GM21723 (cell line): Measurements from ENCODE around the gene NPHP1.
"Not testable (repeated sequence)": the region's sequence is repeated elsewhere in the genome, so short reads cannot be mapped to it uniquely, and the experiment has no call there.

Experiments used
- ATAC-seq: cut with Tn5 transposase; IDR thresholded peaks from one replicate; pipeline ENCODE4 v1.9.1; 2021; ENCODE audit warnings: mild to moderate bottlenecking, moderate library complexity; ENCODE audit not compliant: unreplicated experiment

The NPHP1 gene

GRCh38 chr2:110105183-110105582 lies 99.6 kb downstream of the NPHP1 start:
- no peak for ATAC-seq

DNA sequence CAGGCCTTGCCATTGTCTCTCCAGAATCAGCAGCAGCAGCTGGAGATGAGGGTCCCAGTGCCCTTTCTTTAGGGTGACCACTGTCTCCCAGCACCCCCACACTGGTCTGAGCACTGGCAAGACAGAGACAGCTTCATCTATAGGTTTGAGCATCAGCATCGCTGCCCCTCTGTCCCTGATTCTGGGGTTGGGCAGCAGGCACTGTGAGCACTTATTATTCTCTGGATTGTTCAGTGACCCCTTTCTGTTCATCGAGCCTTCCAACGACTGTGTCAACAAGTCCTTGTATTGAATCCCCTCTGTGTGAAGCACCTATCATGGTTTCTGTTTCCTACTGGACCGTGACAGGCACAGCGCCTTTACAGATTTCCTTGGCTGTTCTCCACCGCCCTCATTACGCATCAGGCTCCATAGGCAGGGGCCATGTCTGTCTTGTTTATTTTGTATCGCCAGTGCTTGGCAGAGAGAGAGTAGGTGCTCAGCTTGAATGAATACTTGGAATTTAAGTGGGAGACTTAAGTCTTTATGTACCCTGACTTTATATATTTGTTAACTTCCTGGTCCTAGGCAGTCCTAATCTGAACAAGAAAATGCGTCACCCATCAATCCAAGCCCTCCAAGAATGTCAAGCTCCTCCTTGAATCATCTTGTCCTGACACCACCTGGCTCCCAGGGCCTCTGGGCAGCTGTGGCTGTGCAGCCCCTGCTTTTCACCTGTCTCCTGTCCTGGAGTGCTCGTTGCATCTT lies 100.6 kb downstream of the NPHP1 start:
- no peak for ATAC-seq

- ATAC-seq, result no peak
These were observed 101.5 kb downstream of the NPHP1 start for GRCh38 chr2:110103061-110103961.

DNA sequence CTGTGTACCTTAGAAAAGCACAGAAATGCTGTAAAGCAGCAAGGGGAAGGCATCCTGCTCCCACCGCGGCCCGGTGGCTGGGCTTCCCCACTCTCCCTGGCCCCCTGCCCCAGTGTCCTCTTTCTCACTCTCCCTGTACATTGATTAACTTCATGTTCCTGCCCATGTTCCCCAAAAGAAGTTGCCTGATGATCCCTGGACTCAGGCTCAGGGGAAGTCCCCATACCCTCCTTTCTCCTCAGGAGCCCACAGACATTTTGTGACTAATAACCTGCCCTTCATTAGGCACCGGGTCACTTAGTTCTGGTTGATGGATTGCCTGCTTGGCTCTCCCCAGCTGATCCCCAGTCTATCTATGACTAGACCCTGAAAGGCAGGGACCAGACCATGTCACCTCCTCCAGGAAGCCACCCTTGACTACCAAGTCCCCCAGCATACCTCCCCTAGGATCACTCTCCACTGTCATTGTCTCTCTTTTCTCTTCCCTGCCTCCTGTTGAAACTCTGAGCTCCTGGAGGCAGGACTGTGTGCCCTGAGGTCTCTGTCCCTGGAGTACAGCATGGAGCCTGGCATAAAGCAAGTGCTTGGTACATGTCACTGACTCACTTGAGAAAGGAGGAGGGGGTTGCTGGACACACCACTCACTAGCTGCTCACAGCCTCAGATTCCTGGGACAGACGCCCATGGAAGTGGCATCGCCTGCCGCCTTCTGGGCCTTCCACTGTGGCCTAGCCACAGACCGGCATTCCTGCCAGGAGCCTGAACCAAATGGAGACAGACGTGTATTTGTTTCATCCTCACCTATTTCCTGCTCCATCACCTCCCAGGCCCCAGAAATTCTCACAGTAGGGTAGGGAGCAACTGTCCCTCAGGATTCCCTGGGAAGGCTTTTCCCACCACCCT lies 102.7 kb downstream of the NPHP1 start:
- no peak for ATAC-seq

DNA sequence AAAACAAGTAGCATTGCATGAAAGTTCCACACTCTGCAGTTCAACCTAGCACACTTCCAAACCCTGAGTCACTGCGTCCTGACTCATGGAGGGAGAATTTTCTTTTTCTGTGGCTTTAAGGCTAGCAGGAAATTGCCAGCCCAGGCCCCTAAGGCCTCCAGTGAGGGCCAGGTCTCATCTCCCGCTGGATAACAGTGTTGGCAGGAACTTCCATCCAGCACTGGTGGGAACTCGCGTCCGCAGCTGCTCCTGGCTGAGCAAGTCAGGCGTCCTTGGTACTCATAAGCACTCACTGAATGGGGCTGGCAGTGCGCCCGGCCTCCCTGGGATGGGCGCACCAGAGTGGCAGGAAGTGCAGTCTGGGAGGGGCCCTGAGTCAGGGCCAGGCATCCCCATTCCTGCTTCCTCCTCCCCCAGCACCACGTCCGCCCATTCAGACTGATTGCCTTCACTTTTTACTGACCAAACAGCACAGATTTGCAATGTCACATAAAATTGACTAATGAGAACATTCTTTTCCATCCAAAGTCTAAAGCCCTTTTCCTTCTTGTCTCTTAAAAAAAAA lies 103.5 kb downstream of the NPHP1 start:
- no peak for ATAC-seq

GRCh38 chr2:110100880-110101279 lies 103.9 kb downstream of the NPHP1 start:
- not testable (repeated sequence) for ATAC-seq

GRCh38 chr2:110100480-110100879 lies 104.3 kb downstream of the NPHP1 start:
- no peak for ATAC-seq

GRCh38 chr2:110099471-110100225 lies 105.2 kb downstream of the NPHP1 start:
- ATAC-seq, result no peak

GRCh38 chr2:110099038-110099425 lies 105.8 kb downstream of the NPHP1 start:
- no peak for ATAC-seq

DNA sequence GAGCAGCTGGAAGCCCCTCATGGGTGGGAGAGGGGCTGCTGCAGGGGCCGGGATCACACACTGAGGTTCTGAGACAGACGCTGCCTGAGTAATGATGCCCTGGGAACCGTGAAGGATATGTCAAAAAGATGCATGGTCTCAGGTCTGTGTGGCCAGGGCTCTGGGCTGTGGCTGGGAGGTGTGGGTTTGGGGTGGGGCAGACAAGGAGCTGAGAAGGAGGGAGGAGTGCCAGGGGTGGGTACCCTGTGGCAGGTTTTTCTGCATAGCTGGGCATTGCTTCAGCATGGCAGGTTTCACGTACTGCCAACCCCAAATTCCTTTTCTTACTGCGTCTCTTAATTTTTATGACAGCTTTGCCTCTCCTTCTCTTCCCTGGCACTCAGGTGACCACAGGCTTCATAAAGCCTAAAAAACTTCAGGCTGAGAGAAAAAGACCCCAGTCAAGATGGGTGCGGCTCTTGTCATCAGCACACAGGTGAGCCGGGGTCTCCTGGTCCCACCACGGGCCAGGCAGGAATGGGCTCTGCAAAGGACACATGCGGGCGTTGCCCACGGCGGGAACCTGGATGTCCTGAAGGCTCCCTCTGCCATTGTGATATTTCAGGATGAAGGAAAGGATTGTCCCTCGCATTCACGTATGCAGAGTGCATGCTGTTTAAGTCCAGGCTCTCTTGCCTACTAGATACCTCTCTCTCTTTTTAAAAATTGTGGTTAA lies 107.2 kb downstream of the NPHP1 start:
- no peak for ATAC-seq

DNA sequence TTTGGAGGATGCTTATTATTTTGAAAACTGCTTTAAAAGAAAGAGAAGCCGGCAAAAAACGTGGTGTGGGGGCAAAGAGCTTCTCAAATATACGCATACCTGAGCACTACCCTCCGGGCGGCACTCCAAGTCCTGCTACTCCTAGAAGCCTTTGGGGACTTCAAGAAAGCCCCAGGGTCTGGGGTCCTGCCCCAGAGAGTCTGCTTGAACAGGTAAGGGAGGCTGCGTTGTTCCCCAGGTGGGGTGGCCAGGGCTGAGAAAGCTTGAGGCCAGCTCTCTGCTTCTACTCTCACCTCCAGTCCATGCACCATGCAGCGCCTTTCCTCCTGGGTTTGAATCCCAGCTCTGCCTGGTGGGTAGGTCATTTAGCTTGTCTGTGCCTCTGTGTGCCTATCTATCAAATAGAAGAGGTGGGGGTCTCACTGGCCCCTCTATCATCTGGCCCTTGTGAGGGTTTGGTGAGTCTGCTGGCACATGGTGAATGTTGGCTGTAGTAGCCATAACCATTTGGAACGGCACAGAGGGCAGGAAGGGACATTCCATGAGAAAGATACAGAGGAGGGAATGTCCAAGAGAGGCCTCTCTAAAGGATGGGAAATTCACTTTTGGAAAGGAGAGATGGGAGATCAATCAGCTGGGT lies 108.7 kb downstream of the NPHP1 start:
- ATAC-seq, result no peak

DNA sequence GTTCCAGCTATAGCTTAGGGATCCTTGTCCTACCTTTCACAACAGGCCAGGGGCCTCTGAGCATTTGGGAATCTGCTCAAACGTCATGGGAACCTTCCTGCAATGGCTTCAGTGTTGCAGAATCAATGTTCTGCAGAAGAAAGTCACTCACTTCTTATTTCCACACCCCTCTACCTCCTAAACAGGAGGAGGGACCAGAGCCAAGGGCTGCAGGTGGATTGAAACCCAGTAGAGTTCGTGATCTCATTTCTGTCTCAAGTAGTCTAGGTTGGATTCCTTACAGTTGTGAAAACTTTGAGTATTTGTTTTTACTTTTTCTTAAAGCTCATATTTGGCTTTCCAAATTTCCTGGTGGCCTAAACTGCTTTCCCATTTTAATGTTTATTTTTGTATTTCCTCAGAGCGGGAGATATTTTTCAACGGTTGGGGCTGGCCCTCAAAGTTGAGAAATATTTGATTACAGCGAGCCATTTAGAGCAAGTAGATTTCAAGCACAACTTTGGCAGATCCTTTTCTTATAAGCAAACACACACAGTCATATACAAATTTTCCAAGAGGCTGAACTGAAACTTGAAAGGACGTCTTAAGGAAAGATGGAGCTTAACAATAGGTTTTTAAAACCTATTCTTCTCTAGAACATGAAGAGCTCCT lies 109.8 kb downstream of the NPHP1 start:
- not testable (repeated sequence) for ATAC-seq

- not testable (repeated sequence) for ATAC-seq
These were observed 110.9 kb downstream of the NPHP1 start for GRCh38 chr2:110093924-110094323.

- ATAC-seq, result not testable (repeated sequence)
These were observed 114.6 kb downstream of the NPHP1 start for GRCh38 chr2:110090164-110090563.

- not testable (repeated sequence) for ATAC-seq
These were observed 121.1 kb downstream of the NPHP1 start for GRCh38 chr2:110083757-110084156.

DNA sequence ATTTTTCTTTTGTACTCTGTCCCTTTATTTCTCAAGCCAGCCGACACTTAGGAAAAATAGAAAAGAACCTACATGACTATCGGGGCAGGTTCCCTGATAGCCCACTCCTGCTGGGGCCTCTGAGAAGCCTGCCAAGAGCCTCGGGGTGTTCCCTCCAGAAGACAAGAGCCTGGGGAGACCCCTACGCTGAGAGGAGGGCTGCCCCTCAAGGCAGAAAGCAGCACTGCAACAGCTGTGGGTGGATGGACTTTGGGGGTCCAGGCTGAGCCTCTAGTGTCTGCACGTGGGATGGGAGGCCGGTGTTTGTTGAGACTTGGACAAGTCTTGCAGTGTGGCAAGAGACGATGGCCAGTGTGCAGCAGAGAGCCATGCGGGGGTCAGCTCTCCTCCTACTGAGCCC lies 121.7 kb downstream of the NPHP1 start:
- ATAC-seq, result not testable (repeated sequence)

- not testable (repeated sequence) for ATAC-seq
These were observed 126.7 kb downstream of the NPHP1 start for GRCh38 chr2:110078104-110078503.

- ATAC-seq, result not testable (repeated sequence)
These were observed 128.9 kb downstream of the NPHP1 start for GRCh38 chr2:110075896-110076295.
